Tibial artery (tissue), 4 donors: ENCODE measurements around the gene VSIR.

Source experiments
- DNase-seq, 2 donors: peaks; one replicate each; pipeline ENCODE4 v3.0.0-alpha.2; 2019
- H3K27ac ChIP-seq, 2 donors: fragments of 200-600 bp; sonication (generic) in 1 of 2; 1 replicate in 1 of 2; 2 replicates in 1 of 2; pipeline ENCODE4 v1.5.1; 2018 to 2019; ENCODE audit warnings: mild to moderate bottlenecking in 1 of 2
- H3K27me3 ChIP-seq, 2 donors: fragments of 200-600 bp; sonication (generic) in 1 of 2; one replicate each; pipeline versions ENCODE4 v1.5.1 to v1.6.0; 2016 to 2019
- H3K36me3 ChIP-seq, 3 donors: fragments of 200-600 bp; sonication (generic) in 2 of 3; one replicate each; pipeline ENCODE4 v1.5.1; 2016 to 2019; ENCODE audit warnings: mild to moderate bottlenecking in 2 of 3
- H3K4me1 ChIP-seq, 4 donors: fragments of 200-600 bp; sonication (generic) in 2 of 4; 1 replicate in 3 of 4; 2 replicates in 1 of 4; pipeline ENCODE4 v1.5.1; 2016 to 2019
- H3K4me3 ChIP-seq, 2 donors: fragments of 200-600 bp; sonication (generic) in 1 of 2; 1 replicate in 1 of 2; 2 replicates in 1 of 2; pipeline ENCODE4 v1.5.1; 2018 to 2019; ENCODE audit warnings: mild to moderate bottlenecking in 2 of 2
- H3K9me3 ChIP-seq, 3 donors: fragments of 200-600 bp; sonication (generic) in 1 of 3; one replicate each; pipeline ENCODE4 v1.5.1; 2016 to 2019
- CTCF ChIP-seq, 2 experiments: fragments of 200-600 bp in 1 of 2; fragments of 450-650 bp in 1 of 2; IDR thresholded peaks; one replicate each; pipeline ENCODE4 v1.5.1; 2017 to 2019; ENCODE audit warnings: antibody characterized with exemption in 2 of 2, mild to moderate bottlenecking in 1 of 2, moderate library complexity in 1 of 2
- intact Hi-C: fragments of 100-400 bp; cut with DNase I; formaldehyde crosslinking; loops from one replicate; pipeline ENCODE4 v1.15.0; 2023; ENCODE audit warnings: low total_unique reads

The VSIR gene

GRCh38 chr10:71712170-71712569, 61.1 kb downstream of the VSIR start:
- no peaks in the 10 kb centered on the region for H3K9me3 ChIP-seq
- H3K27ac ChIP-seq = peak overlapping the region; percentile 88 to 91
- no peak for DNase-seq
- TF ChIP-seq CTCF (IDR thresholded peaks at IDR 0.05) = no peak
- intact Hi-C loops = no loop called here
- H3K27me3 ChIP-seq = no peaks in the 10 kb centered on the region
- H3K36me3 ChIP-seq = no peaks in the 10 kb centered on the region
- no peak overlapping the region for H3K4me3 ChIP-seq
- H3K4me1 ChIP-seq = peaks cover under 1 to 45% (median 37%) of the 10 kb centered on the region in 4 donors

- no peak for DNase-seq
- intact Hi-C loops = no loop called here
- TF ChIP-seq CTCF (IDR thresholded peaks at IDR 0.05) = no peak
- no peak overlapping the region for H3K27ac ChIP-seq
- no peaks in the 10 kb centered on the region for H3K9me3 ChIP-seq
- H3K4me1 ChIP-seq = peaks cover 0 to 36% (median 34%) of the 10 kb centered on the region in 4 donors
- H3K36me3 ChIP-seq = no peaks in the 10 kb centered on the region
- no peak overlapping the region for H3K4me3 ChIP-seq
- H3K27me3 ChIP-seq = no peaks in the 10 kb centered on the region
These were observed 62.2 kb downstream of the VSIR start for GRCh38 chr10:71711052-71711623.

GRCh38 chr10:71710519-71710918, 62.8 kb downstream of the VSIR start:
- intact Hi-C loops = no loop called here
- Histone ChIP-seq H3K27ac (no peak overlapping the region), H3K36me3 (no peaks in the 10 kb centered on the region), H3K4me3 (no peak overlapping the region), H3K27me3 (no peaks in the 10 kb centered on the region), H3K9me3 (no peaks in the 10 kb centered on the region), H3K4me1 (peaks cover 0 to 30% (median 30%) of the 10 kb centered on the region in 4 donors)
- TF ChIP-seq CTCF (IDR thresholded peaks at IDR 0.05) = no peak
- no peak for DNase-seq

GRCh38 chr10:71708897-71709882, 64.1 kb downstream of the VSIR start:
- no peak for DNase-seq
- Histone ChIP-seq H3K4me3 (no peak overlapping the region), H3K9me3 (no peaks in the 10 kb centered on the region), H3K27me3 (no peaks in the 10 kb centered on the region), H3K36me3 (no peaks in the 10 kb centered on the region), H3K4me1 (peaks cover 0 to 17% (median 17%) of the 10 kb centered on the region in 4 donors), H3K27ac (no peak overlapping the region)
- TF ChIP-seq CTCF (IDR thresholded peaks at IDR 0.05) = no peak
- intact Hi-C loops = loop anchor here (5.0 to 10.0 kb wide), 2 partner anchors 186 to 327 kb away; no protein-coding TSS in a partner anchor

- DNase-seq = no peak
- intact Hi-C loops = loop anchor here (5.0 to 10.0 kb wide), 2 partner anchors 186 to 326 kb away; no protein-coding TSS in a partner anchor
- TF ChIP-seq CTCF (IDR thresholded peaks at IDR 0.05) = peak; percentile 63 to 65
- Histone ChIP-seq H3K9me3 (no peaks in the 10 kb centered on the region), H3K4me1 (peaks cover 0 to 8% (median 8%) of the 10 kb centered on the region in 4 donors), H3K27me3 (no peaks in the 10 kb centered on the region), H3K36me3 (no peaks in the 10 kb centered on the region), H3K27ac (no peak overlapping the region), H3K4me3 (no peak overlapping the region)
These were observed 65.0 kb downstream of the VSIR start for GRCh38 chr10:71708301-71708703.
